GM12892 (cell line): Measurements from ENCODE around the gene NTN1.

Source experiments
- DNase-seq: peaks from one replicate; pipeline ENCODE4 v3.0.0; 2011; ENCODE audit not compliant: insufficient read length
- FAIRE-seq: peaks from 2 replicates; lab custom pipeline; 2011; peaks lifted over from hg19 to GRCh38; lab: Jason Lieb, UNC
- POLR2A ChIP-seq: IDR thresholded peaks from 2 replicates; pipeline ENCODE4 v1.6.1; 2011; ENCODE audit warnings: low read depth, low read length, control low read depth
- POLR2AphosphoS5 ChIP-seq: IDR thresholded peaks from 2 replicates; pipeline ENCODE4 v1.6.1; 2011; ENCODE audit warnings: low read depth, low read length, control low read depth
- TAF1 ChIP-seq: IDR thresholded peaks from 2 replicates; pipeline ENCODE4 v1.6.1; 2011; ENCODE audit warnings: low read depth, mild to moderate bottlenecking, control low read depth, low read length, borderline replicate concordance

The NTN1 gene

GRCh38 chr17:9162275-9162985 is 141.1 kb downstream of the NTN1 start:
- DNase-seq (no peak), FAIRE-seq (no peak)
- TF ChIP-seq TAF1: no peak
- no peak for TF ChIP-seq POLR2AphosphoS5
- TF ChIP-seq POLR2A: no peak

GRCh38 chr17:9166788-9167187 is 145.5 kb downstream of the NTN1 start:
- FAIRE-seq: no peak
- DNase-seq: no peak
- TF ChIP-seq POLR2AphosphoS5: no peak

DNA sequence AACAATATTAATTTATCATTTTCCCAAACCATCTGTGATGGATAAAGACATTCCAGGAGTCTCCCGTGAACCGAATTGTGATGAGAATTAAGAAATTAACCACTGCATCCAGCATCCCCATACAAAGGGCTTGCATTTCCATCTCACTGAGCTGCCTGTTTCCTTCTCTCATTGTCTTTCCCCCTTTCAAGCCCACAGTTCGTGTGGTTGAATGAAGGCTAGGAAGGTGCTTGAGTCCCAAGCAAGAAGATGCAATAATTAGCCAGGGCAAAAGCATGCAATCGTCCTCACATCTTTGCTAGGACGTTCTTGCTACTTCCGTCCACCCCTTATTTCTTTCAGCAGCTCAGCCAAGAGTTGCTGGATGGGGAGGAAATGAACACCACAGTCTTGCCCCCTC is 146.1 kb downstream of the NTN1 start:
- no peak for TF ChIP-seq TAF1
- TF ChIP-seq POLR2AphosphoS5: no peak
- TF ChIP-seq POLR2A: no peak
- FAIRE-seq (no peak), DNase-seq (no peak)

- no peak for DNase-seq
- TF ChIP-seq TAF1: no peak
- TF ChIP-seq POLR2A: no peak
- TF ChIP-seq POLR2AphosphoS5: no peak
- FAIRE-seq: no peak
Observed at GRCh38 chr17:9169116-9169515, 147.8 kb downstream of the NTN1 start.

DNA sequence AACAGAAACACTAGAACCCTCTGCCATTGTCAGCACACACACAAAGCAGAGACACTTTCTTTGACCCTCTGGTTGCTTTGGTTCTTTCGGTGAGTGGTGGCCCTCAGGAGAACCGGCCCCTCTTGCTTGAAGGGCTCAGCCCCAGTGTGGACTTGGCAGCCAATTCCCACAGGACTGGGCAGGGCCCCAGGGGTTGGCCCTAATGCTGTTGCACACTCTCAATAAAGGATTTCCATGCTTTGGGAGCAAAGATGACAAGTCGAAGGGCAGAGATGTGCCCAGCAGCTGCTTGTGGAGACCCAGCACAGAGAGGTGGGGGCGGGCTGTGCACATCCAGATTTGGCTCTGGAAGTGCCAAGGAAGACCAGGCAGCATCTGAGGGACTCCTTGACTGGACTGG is 149.0 kb downstream of the NTN1 start:
- TF ChIP-seq POLR2AphosphoS5 (no peak), POLR2A (no peak), TAF1 (no peak)
- no peak for DNase-seq
- FAIRE-seq: no peak

GRCh38 chr17:9170853-9171252 is 149.5 kb downstream of the NTN1 start:
- DNase-seq: no peak
- TF ChIP-seq POLR2AphosphoS5 (no peak), POLR2A (no peak), TAF1 (no peak)
- FAIRE-seq: no peak

- FAIRE-seq (no peak), DNase-seq (no peak)
- TF ChIP-seq TAF1 (no peak), POLR2AphosphoS5 (no peak), POLR2A (no peak)
Observed at GRCh38 chr17:9173386-9173983, 152.2 kb downstream of the NTN1 start.

DNA sequence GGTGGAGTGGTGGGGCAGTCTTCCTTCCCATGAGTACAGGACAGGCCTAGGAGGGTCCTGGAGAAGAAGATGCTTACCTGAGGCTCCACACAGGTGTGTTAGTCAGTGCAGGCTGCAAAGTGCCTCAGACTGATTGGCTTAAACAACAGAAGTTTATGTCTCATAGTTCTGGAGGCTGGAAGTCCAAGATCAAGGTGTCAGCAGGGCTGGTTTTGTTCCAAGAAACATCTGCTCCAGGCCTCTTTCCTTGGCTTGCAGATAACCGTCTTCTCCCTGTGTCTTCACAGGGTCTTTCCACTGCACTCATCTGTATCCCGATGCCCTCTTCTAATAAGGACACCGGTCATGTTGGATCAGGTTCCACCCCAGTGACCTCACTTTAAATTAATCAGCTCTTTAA is 153.0 kb downstream of the NTN1 start:
- TF ChIP-seq POLR2AphosphoS5: no peak
- no peak for DNase-seq
- FAIRE-seq: no peak

- no peak for TF ChIP-seq POLR2AphosphoS5
- no peak for TF ChIP-seq POLR2A
- TF ChIP-seq TAF1: no peak
- no peak for FAIRE-seq
- DNase-seq: no peak
Observed at GRCh38 chr17:9174779-9175574, 153.7 kb downstream of the NTN1 start.

DNA sequence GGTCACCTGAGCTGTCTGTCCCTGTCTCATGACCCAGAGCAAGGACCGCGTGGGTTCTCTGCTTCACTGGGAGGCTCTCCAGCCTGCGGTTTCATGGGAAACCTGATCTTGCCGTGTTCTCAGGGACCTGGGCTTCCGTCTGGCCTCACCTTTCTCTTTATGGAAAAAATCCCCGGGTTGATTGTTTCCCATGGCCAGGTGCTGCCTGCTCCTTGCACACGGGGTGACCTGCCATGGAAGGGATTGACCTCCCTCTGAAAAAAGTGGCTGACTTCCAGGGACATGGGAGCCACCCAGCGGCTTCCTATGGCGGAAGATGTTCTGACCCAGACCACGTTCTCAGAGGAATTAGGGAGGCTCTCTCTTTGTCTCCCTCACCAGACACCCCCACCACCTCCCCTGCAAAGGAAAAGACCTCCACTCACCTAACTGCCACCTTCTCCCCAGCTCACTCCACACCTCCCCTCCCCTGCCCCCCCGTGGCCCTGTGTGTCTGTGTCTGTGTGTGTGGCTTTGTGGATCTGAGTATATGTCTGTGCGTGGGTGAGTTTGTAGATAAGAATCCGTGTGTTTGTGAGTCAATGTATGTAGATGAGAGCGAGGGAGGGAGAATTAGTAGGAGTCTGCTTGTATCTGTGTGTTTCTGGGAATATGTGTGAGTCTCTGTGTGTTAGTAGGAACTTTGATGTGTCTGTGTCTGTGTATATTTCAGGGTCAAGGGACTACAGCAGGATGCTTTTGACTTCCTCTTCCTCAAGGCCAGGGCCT is 154.6 kb downstream of the NTN1 start:
- FAIRE-seq: no peak
- no peak for DNase-seq
- no peak for TF ChIP-seq POLR2AphosphoS5
- TF ChIP-seq TAF1: no peak
- no peak for TF ChIP-seq POLR2A

DNA sequence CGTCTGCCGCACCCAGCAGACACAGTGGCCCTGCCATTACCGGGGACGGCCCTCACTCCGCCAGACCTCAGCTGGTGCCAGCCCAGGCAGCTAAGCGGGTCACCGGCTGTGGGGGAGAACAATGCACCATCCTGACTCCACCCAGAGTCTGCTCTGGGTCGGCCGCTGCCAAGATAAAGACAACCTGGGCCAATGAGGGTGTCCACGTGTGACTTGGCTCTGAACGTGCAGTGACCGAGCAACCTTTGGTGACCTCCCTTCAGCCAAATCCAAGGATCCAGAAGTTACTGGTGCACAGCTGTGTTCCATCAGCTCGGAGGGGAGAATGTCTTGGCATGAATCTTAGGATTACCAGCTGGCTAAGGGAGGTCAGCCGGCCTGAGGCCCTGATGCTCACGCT is 155.9 kb downstream of the NTN1 start:
- FAIRE-seq (no peak), DNase-seq (no peak)
- TF ChIP-seq POLR2A (no peak), TAF1 (no peak), POLR2AphosphoS5 (no peak)

DNA sequence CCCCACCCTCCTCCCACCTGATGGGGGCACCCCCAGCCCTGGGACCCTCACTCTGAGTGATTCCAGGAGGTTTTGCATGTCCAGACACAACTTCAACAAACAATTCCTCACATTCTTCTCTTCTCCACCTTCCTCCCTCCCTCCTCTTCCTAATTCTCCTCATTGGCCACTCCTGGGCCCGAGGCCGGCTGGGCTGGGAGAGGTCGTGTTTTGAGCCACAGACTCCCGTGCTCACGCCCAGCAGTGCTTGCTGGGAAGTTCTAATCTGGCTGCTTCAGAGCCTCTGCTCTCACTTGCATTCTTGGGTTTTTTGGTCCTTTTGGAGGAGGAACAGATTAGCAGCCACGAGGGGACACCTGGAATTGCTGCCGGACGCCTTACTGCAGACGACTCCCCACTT is 157.0 kb downstream of the NTN1 start:
- FAIRE-seq (no peak), DNase-seq (no peak)
- TF ChIP-seq TAF1 (no peak), POLR2A (no peak), POLR2AphosphoS5 (no peak)
